IMR-90 (cell line): ENCODE results near the gene CCR8. TPM values are rescaled to one million over a fixed set of nuclear protein-coding genes. Genes with fewer than 3 reads are reported as not detected.

Experiments used
- ATAC-seq: fragments of 200-7000 bp; cut with Tn5 transposase; 2 replicates; pipeline ENCODE4 v1.9.1; 2020; ENCODE audit warnings: low read depth, mild to moderate bottlenecking, moderate library complexity
- BruUV-seq: library from RNA; stranded (reverse); fragments of 400-500 nt; replicated peaks from 2 replicates; lab custom pipeline; 2021; lab: Mats Ljungman, UMichigan
- CTCF ChIA-PET: fragments of 300-600 bp; formaldehyde crosslinking; extraction: SDS; loops from one replicate; lab custom pipeline; 2021; ENCODE audit warnings: antibody characterized with exemption; lab: Yijun Ruan, JAX
- POLR2A ChIA-PET: fragments of 300-600 bp; sonication (Branson Sonifier 250); formaldehyde crosslinking; loops from one replicate; lab custom pipeline; 2022; ENCODE audit warnings: antibody characterized with exemption; ENCODE audit not compliant: unreplicated experiment; lab: Charles Lee
- DNase-seq: peaks from one replicate; pipeline ENCODE4 v3.0.0; 2013
- H2AFZ ChIP-seq: replicated peaks from 2 replicates; pipeline ENCODE3; 2013; ENCODE audit warnings: low read length, mild to moderate bottlenecking; ENCODE audit not compliant: poor library complexity
- H2AK5ac ChIP-seq: 2 replicates; pipeline ENCODE4 v1.6.1; 2013; ENCODE audit warnings: low read depth, low read length, inconsistent platforms
- H2AK9ac ChIP-seq: replicated peaks from 2 replicates; pipeline ENCODE3; 2013; ENCODE audit warnings: mild to moderate bottlenecking, low read depth, low read length, moderate library complexity; ENCODE audit not compliant: poor library complexity
- H2BK120ac ChIP-seq: 2 replicates; pipeline ENCODE4 v1.6.1; 2013; ENCODE audit warnings: low read depth, low read length, inconsistent platforms
- H2BK15ac ChIP-seq: 3 replicates; pipeline ENCODE4 v1.6.1; 2013; ENCODE audit warnings: low read depth, low read length, inconsistent platforms
- H2BK20ac ChIP-seq: 2 replicates; pipeline ENCODE4 v1.6.1; 2013; ENCODE audit warnings: low read depth, mild to moderate bottlenecking, inconsistent platforms, low read length, moderate library complexity
- H2BK5ac ChIP-seq: 2 replicates; pipeline ENCODE4 v1.6.1; 2013; ENCODE audit warnings: mild to moderate bottlenecking, low read depth, low read length, inconsistent platforms; ENCODE audit not compliant: poor library complexity, severe bottlenecking
- H3K14ac ChIP-seq: replicated peaks from 2 replicates; pipeline ENCODE4 v1.6.1; 2013; ENCODE audit warnings: low read depth, low read length, inconsistent platforms
- H3K18ac ChIP-seq: 2 replicates; pipeline ENCODE4 v1.6.1; 2013; ENCODE audit warnings: low read depth, low read length, control low read depth
- H3K23ac ChIP-seq: 2 replicates; pipeline ENCODE4 v1.6.1; 2013; ENCODE audit warnings: low read depth, low read length, inconsistent platforms
- H3K27ac ChIP-seq: 2 replicates; pipeline ENCODE4 v1.5.1; 2013; ENCODE audit warnings: mild to moderate bottlenecking, control low read depth, low read length; ENCODE audit not compliant: insufficient read depth
- H3K27me3 ChIP-seq: 2 replicates; pipeline ENCODE4 v1.6.1; 2013; ENCODE audit warnings: low read length; ENCODE audit not compliant: control insufficient read depth, insufficient read depth
- H3K36me3 ChIP-seq: 2 replicates; pipeline ENCODE4 v1.6.1; 2013; ENCODE audit warnings: low read length, mixed read lengths; ENCODE audit not compliant: control insufficient read depth, insufficient read depth
- H3K4ac ChIP-seq: 2 replicates; pipeline ENCODE4 v1.6.1; 2013; ENCODE audit warnings: low read depth, low read length, inconsistent platforms
- H3K4me1 ChIP-seq: 2 replicates; pipeline ENCODE4 v1.6.1; 2013; ENCODE audit warnings: low read length, mixed read lengths; ENCODE audit not compliant: control insufficient read depth, insufficient read depth
- H3K4me2 ChIP-seq: 2 replicates; pipeline ENCODE4 v1.6.1; 2013; ENCODE audit warnings: low read depth, mild to moderate bottlenecking, control low read depth, low read length, moderate library complexity
- H3K4me3 ChIP-seq: 2 replicates; pipeline ENCODE4 v1.5.1; 2013; ENCODE audit warnings: low read depth, mild to moderate bottlenecking, control low read depth, low read length, moderate library complexity; ENCODE audit not compliant: insufficient read depth
- H3K56ac ChIP-seq: 2 replicates; pipeline ENCODE4 v1.6.1; 2013; ENCODE audit warnings: low read length, inconsistent platforms; ENCODE audit not compliant: insufficient read depth; ENCODE audit errors: extremely low read depth
- H3K79me1 ChIP-seq, 2 experiments: 2 replicates each; pipeline ENCODE4 v1.6.1; 2013; ENCODE audit warnings: low read length in 2 of 2, inconsistent platforms in 1 of 2, low read depth in 1 of 2
- H3K9ac ChIP-seq: 2 replicates; pipeline ENCODE4 v1.6.1; 2013; ENCODE audit warnings: low read depth, low read length, control low read depth
- H3K9me1 ChIP-seq: 2 replicates; pipeline ENCODE4 v1.6.1; 2013; ENCODE audit warnings: low read length, inconsistent platforms; ENCODE audit not compliant: insufficient read depth
- H3K9me3 ChIP-seq: 2 replicates; pipeline ENCODE4 v1.6.1; 2013; ENCODE audit warnings: low read length; ENCODE audit not compliant: control insufficient read depth, insufficient read depth
- H4K20me1 ChIP-seq: 2 replicates; pipeline ENCODE4 v1.6.1; 2013; ENCODE audit warnings: low read length, inconsistent platforms; ENCODE audit not compliant: insufficient read depth
- H4K5ac ChIP-seq: 2 replicates; pipeline ENCODE4 v1.6.1; 2013; ENCODE audit warnings: mild to moderate bottlenecking, low read depth, low read length, control low read depth
- H4K8ac ChIP-seq, 2 experiments: 2 replicates each; pipeline ENCODE4 v1.6.1; 2013; ENCODE audit warnings: low read depth in 2 of 2, low read length in 2 of 2, control low read depth in 1 of 2, inconsistent platforms in 1 of 2
- H4K91ac ChIP-seq: 2 replicates; pipeline ENCODE4 v1.6.1; 2013; ENCODE audit warnings: low read depth, low read length, inconsistent platforms; ENCODE audit not compliant: insufficient read depth
- BHLHE40 ChIP-seq: fragments of 150-350 bp; IDR thresholded peaks from 2 replicates; pipeline ENCODE4 v1.6.1; 2016; ENCODE audit warnings: mild to moderate bottlenecking, low read depth, low read length
- CEBPB ChIP-seq: IDR thresholded peaks from 2 replicates; pipeline ENCODE4 v1.6.1; 2012; ENCODE audit warnings: low read depth, low read length, improper control_type of control experiment
- CHD1 ChIP-seq: IDR thresholded peaks from 2 replicates; pipeline ENCODE4 v1.6.1; 2012; ENCODE audit warnings: low read depth, low read length, improper control_type of control experiment
- CTCF ChIP-seq: conservative IDR thresholded peaks from 2 replicates; pipeline ENCODE4 v1.5.1; 2012; ENCODE audit warnings: mild to moderate bottlenecking, low read depth, low read length, improper control_type of control experiment
- ELK1 ChIP-seq: fragments of 150-350 bp; IDR thresholded peaks from 2 replicates; pipeline ENCODE4 v1.6.1; 2016; ENCODE audit warnings: low read depth, mild to moderate bottlenecking, low read length, moderate library complexity, borderline replicate concordance
- FOS ChIP-seq: fragments of 150-350 bp; IDR thresholded peaks from 2 replicates; pipeline ENCODE4 v1.6.1; 2016; ENCODE audit warnings: low read depth, low read length
- MAFK ChIP-seq: IDR thresholded peaks from 2 replicates; pipeline ENCODE4 v1.6.1; 2012; ENCODE audit warnings: low read depth, low read length, improper control_type of control experiment
- MAZ ChIP-seq: IDR thresholded peaks from 2 replicates; pipeline ENCODE4 v1.6.1; 2012; ENCODE audit warnings: low read depth, mild to moderate bottlenecking, low read length, improper control_type of control experiment, moderate library complexity, borderline replicate concordance
- MXI1 ChIP-seq: IDR thresholded peaks from 2 replicates; pipeline ENCODE4 v1.6.1; 2012; ENCODE audit warnings: low read depth, mild to moderate bottlenecking, low read length, moderate library complexity, borderline replicate concordance
- NFE2L2 ChIP-seq: fragments of 150-350 bp; IDR thresholded peaks from 2 replicates; pipeline ENCODE4 v1.6.1; 2016; ENCODE audit warnings: low read depth, mild to moderate bottlenecking, low read length
- POLR2A ChIP-seq: IDR thresholded peaks from 2 replicates; pipeline ENCODE4 v1.6.1; 2012; ENCODE audit warnings: mild to moderate bottlenecking, low read depth, low read length
- RAD21 ChIP-seq: IDR thresholded peaks from 2 replicates; pipeline ENCODE4 v1.6.1; 2012; ENCODE audit warnings: low read length, improper control_type of control experiment
- RCOR1 ChIP-seq: IDR thresholded peaks from 2 replicates; pipeline ENCODE4 v1.6.1; 2012; ENCODE audit warnings: mild to moderate bottlenecking, low read length, improper control_type of control experiment; ENCODE audit not compliant: insufficient replicate concordance
- RFX5 ChIP-seq: IDR thresholded peaks from 2 replicates; pipeline ENCODE4 v1.8.0; 2012; ENCODE audit warnings: low read depth, mild to moderate bottlenecking, low read length, moderate library complexity
- SMC3 ChIP-seq: fragments of 150-350 bp; IDR thresholded peaks from 2 replicates; pipeline ENCODE4 v1.6.1; 2016; ENCODE audit warnings: low read depth, mild to moderate bottlenecking, antibody characterized with exemption, low read length, moderate library complexity
- WGBS, 2 experiments: methylation state at CpG; one replicate each; pipeline versions ENCODE4 v1.1.5 to v1.1.7; 2013; ENCODE audit warnings: missing lambda C conversion rate in 2 of 2; ENCODE audit not compliant: insufficient read length in 1 of 2; ENCODE audit errors: extremely low coverage in 2 of 2; 5-methylcytosine and 5-hydroxymethylcytosine counted together
- dilution Hi-C: fragments of 300-500 bp; cut with HindIII; formaldehyde crosslinking; loops from one replicate; pipeline ENCODE4 v1.14.3; 2018; ENCODE audit warnings: low sequenced_read_pairs; ENCODE audit not compliant: unreplicated experiment
- in situ Hi-C: fragments of 300-500 bp; cut with MboI; formaldehyde crosslinking; loops from 3 replicates; pipeline ENCODE4 v1.14.3; 2019; ENCODE audit warnings: low sequenced_read_pairs, inconsistent platforms, mixed read lengths
- intact Hi-C: fragments of 100-400 bp; cut with micrococcal nuclease; formaldehyde crosslinking; loops from 2 replicates; pipeline ENCODE4 v1.10.0; 2022
- polyA plus RNA-seq, 3 experiments: library from polyadenylated mRNA; depleted of rRNA; stranded (reverse); fragments of >200 nt; gene quantifications; 2 replicates each; pipeline ENCODE4 v1.2.3, GENCODE V29; 2012; ENCODE audit warnings: low replicate concordance in 1 of 3
- total RNA-seq: library from RNA; depleted of rRNA; stranded (reverse); fragments of >200 nt; gene quantifications from 2 replicates; pipeline ENCODE4 v1.2.3, GENCODE V29; 2012
- TF ChIP-seq, protein P1 (sequence below): fragments of 150-350 bp; IDR thresholded peaks from 2 replicates; pipeline ENCODE4 v1.6.1; 2017; ENCODE audit warnings: mild to moderate bottlenecking, antibody characterized with exemption, low read length, low read depth

Gene CCR8
- total and polyA plus RNA-seq, 2 of the 4 experiments (the other 2 are of a cell fraction), result not detected

GRCh38 chr3:39315420-39315819 lies 14.1 kb upstream of the CCR8 start:
- H3K14ac ChIP-seq, result no peak overlapping the region
- ATAC-seq (no peak), DNase-seq (no peak)
- H2AK9ac ChIP-seq, result no peak overlapping the region
- no peak overlapping the region for H4K91ac ChIP-seq
- no peak overlapping the region for H3K4me3 ChIP-seq
- ChIA-PET CTCF (no interaction called here), POLR2A (no interaction called here)
- in situ Hi-C loops, result no loop called here
- H3K56ac ChIP-seq, result no peak overlapping the region
- H3K4ac ChIP-seq, result no peak overlapping the region
- no peak for TF ChIP-seq NFE2L2
- no peak for TF ChIP-seq MAFK
- TF ChIP-seq BHLHE40, result no peak
- no peak for TF ChIP-seq RCOR1
- TF ChIP-seq POLR2A, result no peak
- no peak for TF ChIP-seq ELK1
- TF ChIP-seq, protein P1, sequence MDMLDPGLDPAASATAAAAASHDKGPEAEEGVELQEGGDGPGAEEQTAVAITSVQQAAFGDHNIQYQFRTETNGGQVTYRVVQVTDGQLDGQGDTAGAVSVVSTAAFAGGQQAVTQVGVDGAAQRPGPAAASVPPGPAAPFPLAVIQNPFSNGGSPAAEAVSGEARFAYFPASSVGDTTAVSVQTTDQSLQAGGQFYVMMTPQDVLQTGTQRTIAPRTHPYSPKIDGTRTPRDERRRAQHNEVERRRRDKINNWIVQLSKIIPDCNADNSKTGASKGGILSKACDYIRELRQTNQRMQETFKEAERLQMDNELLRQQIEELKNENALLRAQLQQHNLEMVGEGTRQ, result no peak
- TF ChIP-seq CHD1, result no peak
- no peak for TF ChIP-seq CTCF
- TF ChIP-seq CEBPB, result no peak
- no peak for TF ChIP-seq MAZ
- TF ChIP-seq FOS, result no peak
- TF ChIP-seq RAD21, result no peak
- no peak for TF ChIP-seq MXI1
- no peak for TF ChIP-seq SMC3
- no peak for TF ChIP-seq RFX5
- no TSS peak for BruUV-seq
- no peak overlapping the region for H2BK15ac ChIP-seq
- no peak overlapping the region for H2AK5ac ChIP-seq
- H3K27me3 ChIP-seq, result no peaks in the 10 kb centered on the region
- H3K18ac ChIP-seq, result no peak overlapping the region
- no peak overlapping the region for H4K5ac ChIP-seq
- no peaks in the 10 kb centered on the region for H3K9me3 ChIP-seq
- intact Hi-C loops, result no loop called here
- no peaks in the 10 kb centered on the region for H3K36me3 ChIP-seq
- H3K4me2 ChIP-seq, result no peak overlapping the region
- no peak overlapping the region for H2BK20ac ChIP-seq
- H4K20me1 ChIP-seq, result no peaks in the 10 kb centered on the region
- H4K8ac ChIP-seq, result no peak overlapping the region
- no peak overlapping the region for H3K9ac ChIP-seq
- dilution Hi-C loops, result no loop called here
- WGBS, 2 experiments, result no CpG with 5 or more reads among the region's 1 CpG
- H3K9me1 ChIP-seq, result no peaks in the 10 kb centered on the region
- H2BK120ac ChIP-seq, result no peak overlapping the region
- H2BK5ac ChIP-seq, result no peak overlapping the region
- H2AFZ ChIP-seq, result no peak overlapping the region
- no peak overlapping the region for H3K23ac ChIP-seq
- H3K79me1 ChIP-seq, result no peaks in the 10 kb centered on the region
- no peaks in the 10 kb centered on the region for H3K4me1 ChIP-seq
- H3K27ac ChIP-seq, result no peak overlapping the region
